ENCODE results near the gene TBC1D10A.

TBC1D10A gene

GRCh38 chr22:30305519-30305905, 21.2 kb downstream of the TBC1D10A start:
- TF ChIP-seq TAF1 (IDR thresholded peaks at IDR 0.05; ENCODE audit: borderline replicate concordance, low read depth, low read length) (peak; percentile 46; the same call in 1 of the 2 replicates), POLR2A (IDR thresholded peaks at IDR 0.05; ENCODE audit: low read depth, low read length) (peak; percentile 78), POLR2AphosphoS5 (IDR thresholded peaks at IDR 0.05; ENCODE audit: low read depth, low read length) (peak; percentile 73; the same call in 1 of the 2 replicates)
- FAIRE-seq, result peak; percentile 95
- DNase-seq (ENCODE audit: insufficient read length), result peak; percentile 59

DNA sequence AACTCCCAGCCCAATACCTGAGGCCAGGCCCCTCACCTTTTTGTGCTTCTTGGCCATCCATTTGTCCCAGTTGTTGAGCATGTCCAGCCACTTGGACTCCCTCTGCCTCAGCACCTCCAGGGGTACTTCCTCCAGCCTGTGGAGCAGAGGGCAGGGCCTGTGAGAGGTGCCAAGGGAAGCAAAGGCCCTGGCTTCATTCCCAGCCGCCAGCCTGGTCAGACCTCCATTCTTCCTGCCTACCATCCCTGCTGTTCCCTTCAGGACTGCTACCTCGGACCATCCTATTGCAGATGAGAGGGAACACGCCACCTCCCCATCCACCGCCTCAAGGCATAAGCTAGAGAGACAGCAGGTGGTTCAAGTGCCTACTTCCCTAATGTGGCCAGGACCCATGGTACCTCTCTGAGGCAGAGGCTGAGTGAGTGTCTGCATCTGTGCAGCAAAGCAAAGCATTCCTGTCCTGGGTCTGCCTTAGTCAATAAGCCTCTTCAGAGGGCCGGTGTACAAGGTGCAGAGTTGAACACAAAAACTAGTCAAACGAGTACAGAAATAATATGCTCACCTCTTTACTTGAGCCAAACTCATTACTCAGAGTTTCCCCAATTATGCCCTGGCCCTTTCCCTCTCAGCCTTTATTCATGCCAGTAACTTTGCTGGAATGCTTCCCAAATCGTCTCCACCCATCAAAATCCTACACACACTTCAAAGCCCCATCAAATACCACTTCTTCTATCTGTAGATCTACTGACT, 22.1 kb downstream of the TBC1D10A start:
- no peak for DNase-seq (ENCODE audit: insufficient read length)
- TF ChIP-seq POLR2A (IDR thresholded peaks at IDR 0.05; ENCODE audit: low read depth, low read length) (no peak), TAF1 (IDR thresholded peaks at IDR 0.05; ENCODE audit: borderline replicate concordance, low read depth, low read length) (no peak), POLR2AphosphoS5 (IDR thresholded peaks at IDR 0.05; ENCODE audit: low read depth, low read length) (no peak)
- peak; percentile 81 for FAIRE-seq

- DNase-seq (ENCODE audit: insufficient read length) (no peak), FAIRE-seq (peak; percentile 21)
- TF ChIP-seq TAF1 (IDR thresholded peaks at IDR 0.05; ENCODE audit: borderline replicate concordance, low read depth, low read length), result no peak
- no peak for TF ChIP-seq POLR2A (IDR thresholded peaks at IDR 0.05; ENCODE audit: low read depth, low read length)
- TF ChIP-seq POLR2AphosphoS5 (IDR thresholded peaks at IDR 0.05; ENCODE audit: low read depth, low read length), result no peak
Observed at GRCh38 chr22:30302810-30303138, 24.0 kb downstream of the TBC1D10A start.

DNA sequence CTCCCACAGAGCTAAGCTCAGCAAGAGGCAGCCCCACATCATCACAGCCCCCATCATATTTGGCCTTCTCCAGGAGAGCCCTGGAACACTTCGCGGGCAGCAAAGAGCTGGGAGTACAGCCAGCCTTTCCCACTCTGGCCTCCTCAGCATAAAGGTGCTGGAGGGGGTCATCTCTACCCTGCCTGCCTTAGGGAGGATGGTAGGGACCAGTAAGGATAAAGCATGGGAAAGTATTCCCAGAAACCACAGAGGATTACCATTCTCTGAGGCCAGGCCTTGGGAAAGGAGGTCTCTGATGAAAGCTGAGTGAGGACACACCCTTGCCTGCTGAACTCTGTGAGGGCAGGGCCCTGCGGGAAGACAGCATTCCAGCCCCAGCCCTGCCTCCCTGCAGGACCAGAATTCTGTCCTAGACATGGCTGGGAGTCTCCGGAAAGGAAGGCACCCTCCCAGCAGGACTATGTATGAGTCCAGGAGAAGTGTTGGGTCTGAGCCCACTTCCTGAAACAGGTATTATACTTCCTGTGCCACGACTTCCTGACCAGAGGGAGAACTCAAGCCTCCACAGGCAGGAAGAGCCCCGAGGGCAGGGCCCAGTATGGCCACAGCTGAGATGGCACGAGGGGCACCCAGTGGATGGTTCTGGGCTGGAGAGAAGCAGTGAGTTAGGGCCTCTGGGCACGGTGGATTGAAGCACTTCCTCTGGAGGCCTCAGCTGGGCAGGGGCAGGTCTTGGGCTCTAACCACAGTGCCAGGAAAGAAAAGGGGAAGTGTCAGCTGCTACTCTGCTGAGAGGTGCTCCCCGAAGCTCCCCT, 24.5 kb downstream of the TBC1D10A start:
- DNase-seq (ENCODE audit: insufficient read length) (no peak), FAIRE-seq (peak; percentile 85)
- TF ChIP-seq POLR2AphosphoS5 (IDR thresholded peaks at IDR 0.05; ENCODE audit: low read depth, low read length) (no peak), TAF1 (IDR thresholded peaks at IDR 0.05; ENCODE audit: borderline replicate concordance, low read depth, low read length) (no peak), POLR2A (IDR thresholded peaks at IDR 0.05; ENCODE audit: low read depth, low read length) (no peak)

GRCh38 chr22:30299322-30299721, 27.4 kb downstream of the TBC1D10A start:
- FAIRE-seq, result no peak
- TF ChIP-seq POLR2A (IDR thresholded peaks at IDR 0.05; ENCODE audit: low read depth, low read length) (no peak), TAF1 (IDR thresholded peaks at IDR 0.05; ENCODE audit: borderline replicate concordance, low read depth, low read length) (no peak), POLR2AphosphoS5 (IDR thresholded peaks at IDR 0.05; ENCODE audit: low read depth, low read length) (no peak)
- DNase-seq (ENCODE audit: insufficient read length), result no peak

DNA sequence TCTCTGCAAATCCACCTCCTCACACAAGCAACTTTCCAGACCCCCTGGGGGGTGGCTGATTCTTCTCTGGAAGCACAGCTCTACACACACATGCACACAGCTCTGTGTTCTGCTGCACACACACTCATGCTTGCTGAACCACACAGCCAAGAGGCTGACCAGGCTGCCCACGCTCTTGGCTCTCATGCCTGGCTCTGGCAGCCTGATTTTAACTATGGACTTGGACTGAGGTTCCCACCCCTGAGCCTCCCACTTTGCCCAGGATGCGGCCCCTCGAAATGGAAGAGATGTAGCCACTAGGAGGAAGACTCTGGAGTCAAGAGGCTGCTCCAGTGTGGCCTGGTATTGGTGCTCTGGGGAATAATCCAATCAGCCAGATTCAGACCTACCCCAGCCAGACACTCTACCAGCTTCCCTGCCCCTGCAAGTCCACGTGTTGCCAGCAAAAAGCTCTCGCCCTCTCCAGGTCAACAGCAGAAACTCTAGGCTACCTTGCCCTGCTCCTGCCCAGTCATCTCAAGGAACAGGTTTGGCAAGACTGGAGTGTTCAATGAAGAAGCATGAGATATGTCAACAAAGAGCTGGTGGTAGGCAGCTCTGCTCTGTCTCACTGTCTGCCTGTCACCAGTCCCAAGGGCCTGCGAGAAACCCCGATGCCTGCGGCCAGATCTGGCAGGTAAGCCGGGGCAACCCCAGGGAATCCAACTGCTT, 28.6 kb downstream of the TBC1D10A start:
- DNase-seq (ENCODE audit: insufficient read length) (no peak), FAIRE-seq (no peak)
- TF ChIP-seq POLR2AphosphoS5 (IDR thresholded peaks at IDR 0.05; ENCODE audit: low read depth, low read length), result no peak
- TF ChIP-seq POLR2A (IDR thresholded peaks at IDR 0.05; ENCODE audit: low read depth, low read length), result no peak

- TF ChIP-seq POLR2AphosphoS5 (IDR thresholded peaks at IDR 0.05; ENCODE audit: low read depth, low read length), result no peak
- FAIRE-seq (no peak), DNase-seq (ENCODE audit: insufficient read length) (no peak)
Observed at GRCh38 chr22:30297276-30297990, 29.3 kb downstream of the TBC1D10A start.

- no peak for DNase-seq (ENCODE audit: insufficient read length)
- TF ChIP-seq POLR2AphosphoS5 (IDR thresholded peaks at IDR 0.05; ENCODE audit: low read depth, low read length) (no peak), POLR2A (IDR thresholded peaks at IDR 0.05; ENCODE audit: low read depth, low read length) (no peak), TAF1 (IDR thresholded peaks at IDR 0.05; ENCODE audit: borderline replicate concordance, low read depth, low read length) (no peak)
- FAIRE-seq, result no peak
Observed at GRCh38 chr22:30296833-30297232, 29.9 kb downstream of the TBC1D10A start.

DNA sequence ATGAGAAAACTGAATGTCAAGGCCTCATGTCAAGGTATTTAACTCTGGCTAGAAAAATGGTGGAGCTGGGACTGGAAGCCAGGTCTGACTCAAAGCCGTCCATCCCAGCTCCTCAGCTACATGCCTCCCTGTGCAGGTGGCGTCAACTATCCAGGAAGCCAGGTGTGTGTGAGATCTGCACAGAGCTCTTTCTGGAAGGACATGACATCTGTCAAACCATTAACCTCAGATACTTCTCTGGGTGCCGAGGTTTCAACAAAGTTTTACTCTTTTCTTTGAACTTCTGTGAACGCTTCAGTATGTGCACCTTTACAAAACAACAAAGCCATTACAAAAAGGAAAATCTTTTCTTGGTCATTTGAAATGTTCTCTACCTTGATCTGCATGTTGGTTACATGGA, 30.4 kb downstream of the TBC1D10A start:
- TF ChIP-seq POLR2AphosphoS5 (IDR thresholded peaks at IDR 0.05; ENCODE audit: low read depth, low read length) (no peak), TAF1 (IDR thresholded peaks at IDR 0.05; ENCODE audit: borderline replicate concordance, low read depth, low read length) (no peak), POLR2A (IDR thresholded peaks at IDR 0.05; ENCODE audit: low read depth, low read length) (no peak)
- FAIRE-seq, result no peak
- DNase-seq (ENCODE audit: insufficient read length), result no peak

- FAIRE-seq (no peak), DNase-seq (ENCODE audit: insufficient read length) (no peak)
- no peak for TF ChIP-seq POLR2AphosphoS5 (IDR thresholded peaks at IDR 0.05; ENCODE audit: low read depth, low read length)
- no peak for TF ChIP-seq TAF1 (IDR thresholded peaks at IDR 0.05; ENCODE audit: borderline replicate concordance, low read depth, low read length)
- TF ChIP-seq POLR2A (IDR thresholded peaks at IDR 0.05; ENCODE audit: low read depth, low read length), result no peak
Observed at GRCh38 chr22:30295576-30295975, 31.2 kb downstream of the TBC1D10A start.

DNA sequence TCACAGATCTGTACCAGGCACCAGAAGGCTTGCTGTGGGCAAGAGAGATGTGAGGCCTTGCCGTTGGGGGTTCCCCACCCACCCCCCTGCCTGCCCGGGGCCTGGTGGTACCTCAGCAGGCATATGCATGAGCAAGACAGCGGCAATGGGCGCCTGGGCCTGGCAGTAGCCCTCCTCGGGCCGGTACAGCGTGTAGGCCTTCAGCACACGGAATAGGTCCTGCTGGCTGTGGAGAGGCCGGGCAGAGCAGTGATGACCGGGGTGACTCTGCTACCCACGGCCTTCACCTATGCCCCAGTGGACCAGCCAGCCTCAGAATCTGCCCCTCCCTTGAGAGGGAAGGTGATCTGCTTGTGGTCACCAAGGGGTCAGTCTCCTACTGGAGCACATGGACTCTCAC, 31.9 kb downstream of the TBC1D10A start:
- TF ChIP-seq POLR2A (IDR thresholded peaks at IDR 0.05; ENCODE audit: low read depth, low read length) (no peak), POLR2AphosphoS5 (IDR thresholded peaks at IDR 0.05; ENCODE audit: low read depth, low read length) (no peak), TAF1 (IDR thresholded peaks at IDR 0.05; ENCODE audit: borderline replicate concordance, low read depth, low read length) (no peak)
- FAIRE-seq, result no peak
- no peak for DNase-seq (ENCODE audit: insufficient read length)

Data from GM12892 (cell line).